Measurements from ENCODE around the gene TMCC2. TPM values are rescaled to one million over a fixed set of nuclear protein-coding genes. Genes with fewer than 3 reads are reported as not detected.

Gene TMCC2
- total RNA-seq, 1 experiment from 2014 or later = 2.7 TPM

GRCh38 chr1:205275133-205275532 is 47.4 kb downstream of the TMCC2 start (continued):
- no peak for TF ChIP-seq MAX (IDR thresholded peaks at IDR 0.05)
- no peak for TF ChIP-seq EGR1 (IDR thresholded peaks at IDR 0.05; ENCODE audit: low read depth)
- no peak for TF ChIP-seq EZH2phosphoT487 (IDR thresholded peaks at IDR 0.05; ENCODE audit: borderline replicate concordance)
- TF ChIP-seq ZBTB33 (IDR thresholded peaks at IDR 0.05; ENCODE audit: extremely low read depth, insufficient replicate concordance, low read length) = no peak
- no peak for TF ChIP-seq RAD21 (IDR thresholded peaks at IDR 0.05; ENCODE audit: low read depth)

- H3K36me3 ChIP-seq (ENCODE audit: control insufficient read depth in 1 of 2, insufficient read depth in 2 of 2, low read length in 2 of 2) = no peaks in the 10 kb centered on the region
- no peak overlapping the region for H3K27ac ChIP-seq (ENCODE audit: low read depth, low read length)
- ATAC-seq (no peak), DNase-seq (ENCODE audit: low read depth, low spot score) (no peak)
- no peaks in the 10 kb centered on the region for H4K20me1 ChIP-seq (ENCODE audit: insufficient read depth)
- no peaks in the 10 kb centered on the region for H3K27me3 ChIP-seq (ENCODE audit: insufficient read depth, low read length)
- H3K79me2 ChIP-seq (ENCODE audit: insufficient read depth, low read length) = no peaks in the 10 kb centered on the region
- H2AFZ ChIP-seq (ENCODE audit: low read depth, low read length, poor library complexity, severe bottlenecking) = no peak overlapping the region
- no TSS peak for BruUV-seq (replicated peaks)
- H3K9me2 ChIP-seq (ENCODE audit: insufficient read depth) = no peaks in the 10 kb centered on the region
- intact Hi-C loops (cut with micrococcal nuclease) = loop anchor here (10.0 kb wide), 2 partner anchors 249 to 359 kb away; partner anchors contain the start of gene ELK4
- H3K9me3 ChIP-seq (ENCODE audit: control insufficient read depth in 1 of 2, insufficient read depth in 1 of 2, low read depth in 1 of 2, low read length in 2 of 2) = no peaks in the 10 kb centered on the region
- no peak overlapping the region for H3K9ac ChIP-seq (ENCODE audit: low read length)
- ChIA-PET RAD21 (ENCODE audit: low non-redundant PET in 1 of 2, low total read pairs in 2 of 2, uncharacterized antibody in 2 of 2, unreplicated experiment in 2 of 2) (interaction anchor here (2.9 to 3.3 kb wide), 2 partner anchors 49 kb away, joined by 57 to 60 read pairs; no protein-coding TSS in a partner anchor), POLR2A (interaction anchor here (3.1 kb wide), 1 partner anchor 49 kb away, joined by 16 read pairs; no protein-coding TSS in a partner anchor), CTCF (interaction anchor here (9.3 kb wide), 1 partner anchor 48 kb away, joined by 397 read pairs; the partner anchor contains the start of gene NUAK2)
- no peak overlapping the region for H3K4me2 ChIP-seq (ENCODE audit: low read length)
- H3K4me1 ChIP-seq (ENCODE audit: control insufficient read depth in 1 of 2, insufficient read depth in 2 of 2, low read length in 2 of 2) = peaks cover 7 to 29% of the 10 kb centered on the region in 2 experiments
- H3K4me3 ChIP-seq (replicated peaks in 1 of 2; ENCODE audit: low read depth in 1 of 2, low read length in 2 of 2) = no peak overlapping the region
- TF ChIP-seq POLR2A (IDR thresholded peaks at IDR 0.05; ENCODE audit: borderline replicate concordance, extremely low read depth, insufficient read depth, insufficient read length) (no peak), SP1 (IDR thresholded peaks at IDR 0.05; ENCODE audit: low read depth) (no peak), FOSL1 (IDR thresholded peaks at IDR 0.05; ENCODE audit: low read depth) (no peak), CTCF (IDR thresholded peaks at IDR 0.05 in 2 of 3, conservative IDR thresholded peaks at IDR 0.05 in 1 of 3; ENCODE audit: borderline replicate concordance in 1 of 3, insufficient read depth in 1 of 3, low read depth in 2 of 3, low read length in 2 of 3) (no peak), EGR1 (IDR thresholded peaks at IDR 0.05; ENCODE audit: low read depth) (no peak), TCF7L2 (IDR thresholded peaks at IDR 0.05; ENCODE audit: borderline replicate concordance, extremely low read depth, insufficient read depth, insufficient read length) (no peak), ZNF274 (IDR thresholded peaks at IDR 0.05; ENCODE audit: low read depth, low read length) (no peak), SIN3A (IDR thresholded peaks at IDR 0.05; ENCODE audit: low read depth) (no peak), REST (IDR thresholded peaks at IDR 0.05; ENCODE audit: low read depth) (no peak), YY1 (IDR thresholded peaks at IDR 0.05; ENCODE audit: extremely low read depth, insufficient replicate concordance, low read depth, low read length) (no peak), EZH2 (IDR thresholded peaks at IDR 0.05) (no peak), SRF (IDR thresholded peaks at IDR 0.05; ENCODE audit: low read depth) (no peak), EZH2phosphoT487 (IDR thresholded peaks at IDR 0.05; ENCODE audit: borderline replicate concordance) (no peak)
These were observed 48.4 kb downstream of the TMCC2 start for GRCh38 chr1:205275916-205276688.
